GM18909 (cell line): ENCODE measurements around the gene AQP2.

Source experiments
- ATAC-seq: cut with Tn5 transposase; IDR thresholded peaks from one replicate; pipeline ENCODE4 v1.9.1; 2021; ENCODE audit warnings: mild to moderate bottlenecking; ENCODE audit not compliant: unreplicated experiment, poor library complexity

AQP2 gene, protein sequence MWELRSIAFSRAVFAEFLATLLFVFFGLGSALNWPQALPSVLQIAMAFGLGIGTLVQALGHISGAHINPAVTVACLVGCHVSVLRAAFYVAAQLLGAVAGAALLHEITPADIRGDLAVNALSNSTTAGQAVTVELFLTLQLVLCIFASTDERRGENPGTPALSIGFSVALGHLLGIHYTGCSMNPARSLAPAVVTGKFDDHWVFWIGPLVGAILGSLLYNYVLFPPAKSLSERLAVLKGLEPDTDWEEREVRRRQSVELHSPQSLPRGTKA

DNA sequence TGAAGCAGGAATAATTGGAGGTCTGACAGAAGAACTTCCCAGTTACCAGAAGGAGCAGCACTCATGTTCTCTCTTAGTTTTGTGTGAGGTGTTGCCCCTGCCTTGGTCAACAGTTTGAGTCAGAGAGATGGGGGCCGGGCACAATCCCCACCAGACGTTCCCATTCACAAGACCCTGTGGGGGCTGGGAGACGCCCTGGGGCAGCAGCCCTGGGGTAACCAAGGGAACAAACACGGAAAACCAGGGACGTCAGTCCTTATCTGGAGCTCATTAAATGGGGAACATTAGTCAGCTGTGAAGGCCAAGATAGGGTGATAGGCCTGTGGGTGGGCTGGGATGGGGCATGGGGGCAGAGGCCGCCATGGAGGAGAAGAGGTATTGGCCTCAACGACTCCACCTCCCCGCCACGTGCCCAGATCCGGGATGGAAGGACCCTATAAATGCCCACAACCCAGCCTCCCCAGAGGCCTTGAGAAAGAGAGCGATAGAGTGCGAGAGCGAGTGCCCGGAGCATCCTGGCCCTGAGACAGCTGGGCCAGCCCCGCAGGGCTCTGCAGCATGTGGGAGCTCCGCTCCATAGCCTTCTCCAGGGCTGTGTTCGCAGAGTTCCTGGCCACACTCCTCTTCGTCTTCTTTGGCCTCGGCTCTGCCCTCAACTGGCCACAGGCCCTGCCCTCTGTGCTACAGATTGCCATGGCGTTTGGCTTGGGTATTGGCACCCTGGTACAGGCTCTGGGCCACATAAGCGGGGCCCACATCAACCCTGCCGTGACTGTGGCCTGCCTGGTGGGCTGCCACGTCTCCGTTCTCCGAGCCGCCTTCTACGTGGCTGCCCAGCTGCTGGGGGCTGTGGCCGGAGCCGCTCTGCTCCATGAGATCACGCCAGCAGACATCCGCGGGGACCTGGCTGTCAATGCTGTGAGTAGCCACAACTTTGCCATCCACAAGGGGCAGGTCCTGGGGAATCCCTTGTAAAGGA lies at the start of gene AQP2:
Gene AQP2 (plus strand): TSS at position 465 of the 979 bp plus-strand sequence. CDS start 94 bp downstream, at position 559.
- ATAC-seq: no peak

DNA sequence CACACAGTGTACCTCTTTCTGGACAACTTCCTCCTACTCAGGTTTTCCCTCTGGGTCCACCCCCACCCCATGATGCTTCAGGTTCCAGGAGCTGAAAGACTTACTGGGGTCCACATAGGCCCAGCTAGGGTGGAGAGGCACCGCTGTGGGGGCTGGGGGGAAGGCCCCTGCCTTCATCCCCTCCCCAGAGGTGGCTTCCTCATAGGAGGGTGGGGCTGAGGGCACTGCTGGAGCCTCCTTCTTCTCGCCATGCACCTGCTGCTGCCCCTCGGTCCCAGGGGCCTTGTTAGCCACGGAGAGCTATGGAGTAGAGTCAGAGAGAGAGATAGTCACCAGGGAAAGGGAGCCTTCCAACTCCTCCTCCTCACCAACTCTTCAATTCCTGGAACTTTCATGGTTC lies 49.5 kb upstream of the AQP2 start:
- ATAC-seq: no peak

DNA sequence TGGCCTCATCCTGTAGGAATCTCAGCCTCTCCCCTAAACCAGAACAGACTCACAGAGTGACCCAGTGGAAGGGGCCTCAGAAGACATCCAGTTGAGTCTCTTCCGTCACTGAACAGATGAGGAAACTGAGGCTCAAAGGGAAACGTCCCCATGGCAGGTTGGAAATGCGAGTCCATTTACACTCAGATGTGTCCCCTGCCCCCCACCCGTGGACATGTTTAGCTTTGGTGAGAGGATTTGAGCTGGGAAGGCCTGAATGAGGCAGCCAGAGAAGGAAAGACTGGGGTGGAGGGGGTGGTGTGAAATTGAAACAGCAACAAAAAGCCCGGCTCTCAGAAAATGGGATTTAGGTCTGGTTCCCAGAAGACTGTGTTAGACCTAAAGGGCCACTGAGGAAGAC lies 48.6 kb upstream of the AQP2 start:
- ATAC-seq: no peak

DNA sequence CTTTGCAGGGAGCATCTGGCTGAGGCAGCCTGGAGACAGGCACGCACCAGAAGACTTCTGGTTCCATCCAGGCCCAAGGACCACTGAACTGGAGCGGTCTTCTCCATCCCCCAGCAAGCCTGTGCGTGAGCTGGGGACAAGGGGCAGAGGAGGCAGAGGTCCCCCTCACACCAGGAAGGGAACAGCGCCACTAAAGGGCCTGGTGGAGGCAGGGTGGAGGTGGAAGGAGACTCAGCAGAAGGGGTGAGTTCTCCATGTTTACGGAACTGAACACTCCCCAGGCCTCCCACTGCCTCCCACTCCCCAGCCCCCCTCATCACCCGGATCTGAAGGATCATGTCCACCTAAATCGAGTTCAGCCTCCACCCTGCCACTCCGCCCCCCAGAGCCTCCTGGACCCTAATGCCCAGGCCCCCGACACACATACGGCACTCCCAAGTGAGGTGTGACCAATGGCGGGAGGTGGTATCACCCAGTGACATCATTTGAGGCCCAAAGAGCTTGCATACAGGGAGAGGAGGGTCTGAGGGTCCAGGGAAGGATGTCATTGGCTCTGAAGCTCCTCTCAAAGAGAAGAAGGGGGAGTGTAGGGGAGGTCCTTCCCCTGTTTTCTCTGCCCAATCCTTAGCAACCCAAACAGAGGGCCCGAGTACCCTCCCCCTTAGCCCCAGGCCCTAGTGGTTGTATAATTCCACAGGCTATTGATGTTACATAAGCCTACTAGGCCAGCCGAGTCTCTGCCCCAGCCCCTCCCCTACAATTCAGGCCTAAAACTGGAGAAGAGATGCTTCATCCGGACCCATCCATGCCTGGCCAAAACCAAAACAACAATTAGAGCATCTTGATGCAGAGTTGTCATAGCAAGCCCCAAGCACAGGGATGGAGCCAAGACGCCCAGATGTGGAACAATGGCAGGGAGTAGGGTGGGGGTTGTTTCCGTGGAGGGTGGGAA lies 47.9 kb upstream of the AQP2 start:
- ATAC-seq: no peak

DNA sequence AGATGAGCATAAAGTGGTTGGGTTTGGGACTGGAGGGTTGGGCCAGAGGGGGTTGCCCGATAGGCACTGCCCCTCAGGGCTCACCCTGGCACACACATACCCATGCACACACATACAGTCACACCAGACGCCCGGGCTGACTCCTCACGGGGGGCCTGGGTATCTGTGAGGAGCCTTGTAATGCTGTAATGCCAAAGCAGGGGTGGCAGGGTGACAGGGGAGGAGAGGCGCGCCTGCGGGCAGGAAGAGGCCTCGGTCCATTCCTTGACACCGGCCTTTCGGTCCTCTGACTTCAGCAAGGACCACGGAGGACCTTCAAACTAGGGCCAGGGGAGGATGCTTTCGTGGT lies 47.2 kb upstream of the AQP2 start:
- ATAC-seq: no peak

DNA sequence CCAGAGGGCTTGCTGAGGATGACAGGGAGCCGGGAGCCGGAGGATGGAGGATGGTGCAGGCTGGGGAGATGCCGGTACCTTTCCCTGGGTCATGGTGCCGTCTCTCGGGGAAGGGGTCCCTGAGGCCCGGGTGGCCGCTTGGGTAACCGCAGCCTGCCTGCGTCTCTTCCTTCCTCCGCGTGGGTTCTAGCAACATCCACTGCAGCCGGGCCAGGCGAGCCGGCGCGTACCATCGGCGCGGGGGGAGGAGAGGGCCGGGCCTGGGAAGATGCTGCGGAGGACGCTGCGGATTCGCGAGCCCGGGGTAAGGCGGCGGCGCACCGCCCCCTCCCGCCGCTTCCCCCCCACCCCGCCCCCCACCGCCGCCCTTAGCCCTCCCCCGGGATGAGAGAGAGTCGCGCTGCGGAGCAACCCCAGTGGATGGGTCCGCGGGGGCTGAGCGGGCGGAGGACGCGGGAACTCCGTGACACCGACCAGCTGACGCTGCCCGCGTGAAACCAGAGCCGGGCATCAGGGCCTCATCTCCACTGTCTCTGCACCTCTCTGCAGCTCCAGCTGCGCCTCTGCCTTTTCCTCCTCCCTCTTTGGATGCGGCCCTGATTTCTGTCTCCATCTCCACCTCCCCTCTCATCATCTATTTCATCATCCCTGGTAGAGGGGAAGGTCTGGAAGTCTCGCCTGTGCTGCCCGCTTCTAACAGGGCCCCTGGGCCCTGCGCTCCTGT lies 46.7 kb upstream of the AQP2 start, which contains the start of gene FAIM2:
Gene FAIM2 (minus strand): TSS at position 201 of the 724 bp plus-strand sequence. CDS start 108 bp downstream, at position 93.
- no peak for ATAC-seq

DNA sequence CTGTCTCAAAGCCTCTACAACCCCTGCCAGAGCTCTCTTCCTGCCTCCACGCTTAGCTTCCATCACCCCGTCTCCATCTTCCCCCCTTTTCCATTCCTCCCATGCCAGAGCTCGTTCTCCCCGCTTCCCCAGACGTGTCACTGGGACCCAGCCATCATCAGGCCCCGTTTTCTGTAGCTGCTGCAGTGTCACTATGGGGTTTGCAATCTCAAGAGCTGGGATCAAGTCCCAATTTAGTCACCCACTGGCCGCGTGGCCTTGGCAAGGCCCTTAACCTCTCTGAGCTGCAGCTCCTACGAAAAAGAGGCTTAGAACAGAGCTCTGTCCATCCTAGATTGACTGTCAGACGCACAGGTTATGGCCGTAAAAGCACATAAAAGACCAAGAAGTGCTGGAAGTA lies 45.9 kb upstream of the AQP2 start:
- no peak for ATAC-seq

DNA sequence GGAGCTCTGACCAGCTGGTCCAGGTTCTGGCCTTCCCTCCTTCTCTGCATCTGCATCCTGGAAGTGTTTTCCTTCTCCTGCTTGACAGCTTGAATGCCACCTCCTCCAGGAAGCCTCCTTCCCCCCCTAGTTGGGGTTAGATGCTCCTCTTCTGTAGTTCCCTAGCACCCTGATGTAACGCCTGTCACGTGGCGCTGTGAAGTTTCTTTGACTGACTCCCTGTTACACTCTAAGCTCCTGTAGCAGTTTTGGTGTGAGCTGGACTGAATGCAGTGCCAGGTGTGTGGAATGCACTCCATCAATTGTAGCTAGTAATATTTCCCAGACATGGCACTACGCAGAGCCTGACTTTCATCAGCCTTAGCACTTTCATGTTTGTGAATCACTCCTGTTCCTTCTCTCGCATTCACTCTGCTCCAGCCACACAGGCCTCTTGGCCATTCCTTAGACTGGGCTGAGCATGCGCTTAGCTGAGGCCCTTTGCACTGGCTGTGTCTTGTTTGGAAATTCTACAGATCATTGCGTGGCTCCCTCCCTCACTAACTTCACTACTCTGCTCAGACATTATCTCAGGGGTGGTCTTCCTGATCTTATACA lies 44.7 kb upstream of the AQP2 start:
- no peak for ATAC-seq

DNA sequence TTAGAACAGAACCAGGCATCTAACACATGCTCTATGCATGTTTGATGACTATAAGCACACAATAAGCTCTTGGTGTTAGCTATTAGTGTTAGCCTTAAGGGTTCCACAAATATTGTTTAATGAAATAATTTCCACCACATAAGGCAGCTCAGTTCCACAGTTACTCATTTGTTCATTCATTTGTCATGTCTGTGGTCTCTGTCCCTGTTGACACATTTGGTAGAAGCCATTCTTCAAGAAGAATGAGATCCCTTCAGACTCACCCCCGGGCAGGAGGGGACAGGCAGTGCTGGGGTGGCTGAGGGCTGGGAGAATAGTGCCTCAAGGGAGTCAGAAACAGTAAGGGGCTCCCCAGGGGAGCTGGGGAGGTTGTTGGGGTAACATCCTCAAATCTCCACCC lies 43.2 kb upstream of the AQP2 start:
- no peak for ATAC-seq

DNA sequence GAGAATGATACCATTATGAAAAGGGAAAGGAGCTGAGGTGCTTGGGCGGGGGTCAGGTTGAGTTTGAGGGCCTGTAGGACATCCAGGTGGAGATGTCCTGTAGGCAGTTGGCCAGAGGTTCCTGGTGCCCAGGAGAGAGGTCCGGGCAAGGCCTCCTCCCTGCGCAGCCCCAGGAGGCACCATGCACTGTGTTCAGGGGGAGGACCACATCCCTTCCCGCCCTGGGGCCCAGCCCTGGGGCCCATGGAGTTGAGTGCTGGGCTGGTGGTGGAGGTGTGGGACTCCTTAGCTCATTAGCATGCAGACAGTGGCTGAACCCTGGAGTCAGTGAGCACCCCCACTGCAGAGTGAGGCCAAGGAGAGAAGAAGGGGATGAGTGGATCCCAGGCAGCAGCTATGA lies 41.2 kb upstream of the AQP2 start:
- ATAC-seq: no peak

DNA sequence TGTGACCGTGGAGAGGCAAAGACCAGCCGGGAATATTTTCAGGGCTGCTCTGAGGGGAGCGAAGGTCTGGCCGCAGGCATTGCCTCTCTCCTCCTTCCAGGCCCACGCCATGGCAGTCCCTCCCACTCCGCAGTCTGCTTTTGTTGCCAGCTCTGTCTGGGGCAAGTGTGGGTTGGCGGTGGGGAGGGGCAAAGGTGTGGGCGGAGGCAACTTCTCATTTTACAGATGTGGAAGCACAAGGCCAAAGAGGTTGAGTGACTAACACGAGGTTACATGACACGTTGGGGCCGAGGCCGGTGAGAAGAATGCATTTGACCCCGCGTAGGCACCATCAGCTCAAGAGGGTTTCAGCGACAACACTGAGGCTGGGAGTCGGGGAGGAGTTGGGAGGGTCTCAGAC lies 40.7 kb upstream of the AQP2 start:
- no peak for ATAC-seq

DNA sequence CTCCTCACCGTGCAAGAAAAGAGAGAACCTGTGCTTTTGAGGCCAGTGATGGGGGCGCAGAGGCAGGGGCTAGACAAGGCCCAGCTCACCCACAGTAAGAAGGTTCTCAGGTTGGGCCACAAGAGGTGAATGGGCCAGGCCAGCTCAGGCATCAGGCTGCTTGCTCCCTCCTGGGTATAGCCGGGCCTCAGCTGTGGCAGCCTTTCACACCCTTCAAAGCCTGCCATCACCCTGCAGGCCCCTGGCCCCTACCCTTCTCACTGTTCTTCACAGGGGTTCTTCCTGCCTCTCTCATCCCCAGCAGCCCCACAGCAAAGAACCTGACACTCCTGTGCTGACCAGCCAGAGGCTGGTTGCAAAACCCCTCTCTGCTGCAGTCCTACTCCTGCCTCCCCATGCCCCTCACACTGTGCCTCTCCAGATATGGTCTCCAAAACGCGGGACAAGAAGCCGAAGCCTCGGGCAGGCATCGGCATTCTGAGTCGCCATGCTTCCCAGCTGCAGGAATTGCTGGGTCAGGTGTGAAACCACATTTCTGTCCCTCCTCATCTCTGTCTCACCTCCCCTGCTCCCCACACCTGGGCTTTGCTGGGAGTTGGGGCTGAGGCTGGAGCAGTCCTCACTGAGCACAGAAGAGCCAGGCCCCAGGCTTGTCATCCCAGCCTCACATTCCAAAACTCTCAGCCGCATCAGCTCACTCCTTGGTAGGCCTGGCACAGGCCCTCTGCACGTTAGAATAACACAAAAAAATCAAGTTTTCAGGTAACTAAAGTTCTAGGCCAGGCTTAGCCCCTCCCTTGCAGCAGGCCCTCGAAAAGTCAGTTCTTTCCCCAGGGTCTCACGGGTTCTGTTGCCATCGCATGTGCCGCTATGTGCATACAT lies 40.0 kb upstream of the AQP2 start:
- ATAC-seq: no peak

DNA sequence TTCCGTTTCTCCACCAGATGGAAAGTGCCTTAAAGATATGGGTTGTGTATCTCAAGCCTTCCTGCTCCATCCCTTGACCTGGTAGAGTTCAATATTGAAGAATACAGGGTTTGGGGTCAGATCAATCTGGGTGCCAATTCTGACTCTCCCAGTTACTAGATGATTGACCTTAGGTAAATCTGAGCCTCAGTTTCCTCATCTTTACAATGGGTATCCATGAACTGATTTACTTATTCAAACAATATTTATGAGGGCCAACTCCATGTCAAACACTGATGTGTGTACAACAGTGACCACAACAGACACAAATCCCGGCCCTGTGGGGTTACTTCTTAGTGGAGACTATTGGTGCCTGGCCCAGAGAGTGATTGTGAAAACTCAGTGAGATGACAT lies 39.3 kb upstream of the AQP2 start:
- ATAC-seq: no peak

DNA sequence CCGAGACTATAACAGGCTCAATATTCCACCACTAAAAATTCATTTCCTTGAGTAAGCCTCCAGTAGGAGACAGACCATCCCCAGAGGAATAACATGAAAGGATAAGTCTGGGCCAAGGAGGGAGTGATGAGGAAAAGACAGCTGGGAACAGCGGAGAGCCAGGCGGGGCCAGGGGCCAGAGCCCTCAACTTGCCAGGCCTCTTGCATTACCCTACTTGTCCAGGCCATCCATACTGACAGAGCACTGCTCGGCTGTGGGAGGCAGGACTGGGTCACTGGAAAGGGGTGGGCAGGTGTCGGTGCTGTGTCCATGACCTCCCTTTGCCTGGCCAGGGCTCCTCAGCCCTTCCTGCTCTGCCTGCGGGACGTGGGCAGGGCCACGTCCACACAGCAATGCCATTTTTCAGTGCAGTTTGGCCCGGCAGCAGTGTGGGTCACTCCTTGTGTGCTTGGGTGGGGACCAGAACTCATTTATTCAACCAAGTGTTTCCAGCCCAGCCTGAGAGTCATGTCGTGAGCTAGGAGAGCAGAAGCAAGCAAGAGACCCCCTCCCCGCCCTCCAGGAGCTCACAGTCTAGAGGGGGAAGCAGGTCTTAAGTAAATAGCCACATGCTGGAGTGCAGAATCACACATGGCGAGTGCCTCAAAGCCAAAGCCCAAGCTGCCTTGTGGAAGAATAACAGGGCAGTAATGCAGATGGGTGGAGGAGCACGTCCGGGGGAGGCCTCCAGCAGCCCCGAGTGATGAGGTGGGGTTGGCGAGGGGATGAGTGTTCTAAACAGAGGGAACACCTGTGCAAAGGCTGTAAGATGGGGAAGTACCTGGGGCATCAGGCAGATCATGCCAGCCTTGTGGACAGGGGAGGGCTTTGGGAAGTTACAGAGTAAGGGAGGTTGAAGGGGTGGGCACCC lies 37.9 kb upstream of the AQP2 start:
- ATAC-seq: no peak

DNA sequence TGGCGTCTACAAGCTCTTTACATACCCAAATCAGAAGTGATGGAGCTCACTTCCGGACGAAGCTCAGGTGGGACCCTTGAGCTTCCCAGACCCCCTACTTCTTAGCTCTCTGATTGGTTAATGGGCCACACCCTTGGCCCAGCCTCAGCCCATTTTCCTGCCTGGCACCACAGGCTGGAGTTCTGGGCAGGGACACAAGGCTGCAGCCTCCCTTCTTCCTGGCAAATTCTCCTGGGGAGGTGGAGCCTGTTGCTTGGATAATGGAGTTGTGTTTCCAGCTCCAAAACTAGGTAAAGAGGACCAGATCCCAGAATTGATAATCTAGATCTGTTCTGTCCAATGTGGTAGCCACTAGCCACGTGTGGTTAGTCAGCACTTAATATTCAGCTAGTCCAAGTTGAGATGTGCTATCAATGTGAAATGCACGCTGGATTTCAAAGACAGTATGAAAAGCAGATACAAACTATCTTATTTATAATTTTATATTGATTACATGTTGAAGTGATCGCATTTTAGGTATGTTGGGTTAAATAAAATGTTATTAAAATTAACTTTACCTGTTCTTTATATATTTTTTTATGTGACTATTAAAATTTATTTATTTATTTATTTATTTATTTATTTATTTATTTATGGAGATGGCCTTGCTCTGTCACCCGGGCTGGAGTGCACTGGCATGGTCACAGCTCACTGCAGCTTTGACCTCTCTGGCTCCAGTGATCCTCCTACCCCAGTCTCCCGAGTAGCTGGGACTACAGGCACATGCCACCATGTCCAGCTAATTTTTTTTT lies 34.2 kb upstream of the AQP2 start:
- ATAC-seq: no peak

DNA sequence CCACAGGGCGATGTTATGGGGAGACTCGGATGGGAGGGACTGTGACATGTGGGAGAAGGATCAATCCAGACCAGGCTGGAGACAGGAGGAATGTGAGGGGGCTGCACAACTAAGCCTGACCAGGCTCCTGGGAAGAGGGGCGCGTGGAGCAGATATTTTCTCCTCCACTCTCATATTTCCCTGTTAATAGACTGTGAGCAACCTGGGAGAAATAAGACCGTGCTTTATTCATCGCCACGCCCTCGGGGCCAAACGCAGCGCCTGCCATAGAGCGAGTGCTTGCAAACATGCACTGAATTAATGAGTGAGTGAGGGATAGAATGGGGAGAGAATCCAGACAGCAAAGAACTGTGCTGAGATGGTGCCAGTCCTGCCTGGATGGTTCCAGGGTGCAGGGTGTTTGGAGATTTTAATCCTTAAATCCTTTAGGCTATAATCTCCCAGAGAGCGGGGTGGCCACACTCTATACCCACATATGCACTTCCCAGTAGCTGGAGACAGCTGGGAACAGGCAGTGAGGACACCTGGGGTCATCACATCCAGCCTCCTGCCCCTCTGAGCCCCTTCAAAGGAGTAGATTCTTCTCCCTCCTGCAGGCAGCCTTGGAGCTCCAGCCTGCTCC lies 33.3 kb upstream of the AQP2 start:
- no peak for ATAC-seq
